Gastroesophageal sphincter (tissue), 3 donors: ENCODE results near the gene TATDN3.

Source experiments
- CTCF ChIP-seq, 4 experiments: fragments of 200-600 bp in 2 of 4; fragments of 450-650 bp in 2 of 4; sonication (generic) in 1 of 4; IDR thresholded peaks; one replicate each; pipeline ENCODE4 v1.5.1; 2017 to 2019; ENCODE audit warnings: antibody characterized with exemption in 4 of 4, mild to moderate bottlenecking in 2 of 4, moderate library complexity in 2 of 4
- POLR2A ChIP-seq, 2 donors: fragments of 450-650 bp; IDR thresholded peaks; one replicate each; pipeline ENCODE4 v1.6.1; 2017; ENCODE audit warnings: antibody characterized with exemption in 2 of 2, mild to moderate bottlenecking in 2 of 2, moderate library complexity in 1 of 2
- POLR2AphosphoS5 ChIP-seq: sonication (generic); formaldehyde crosslinking; IDR thresholded peaks from one replicate; pipeline ENCODE4 v1.6.1; 2017; ENCODE audit warnings: antibody characterized with exemption

GRCh38 chr1:212794561-212795014 lies 2.9 kb downstream of the TATDN3 start:
- no peak for TF ChIP-seq POLR2A (IDR thresholded peaks at IDR 0.05)
- no peak for TF ChIP-seq CTCF (IDR thresholded peaks at IDR 0.05)
- TF ChIP-seq POLR2AphosphoS5: no peak
